Activated naive CD4-positive, alpha-beta T cell treated with anti-CD3 and anti-CD28 coated beads, Interleukin-2, amount 50 U/mL, for 16 hours (primary cell): ENCODE results near the gene TMEM132A.
"Not testable (repeated sequence)": the region's sequence is repeated elsewhere in the genome, so short reads cannot be mapped to it uniquely, and the experiment has no call there.

ENCODE experiments used
- DNase-seq: peaks from one replicate; pipeline ENCODE4 v3.0.0-alpha.2; 2020

TMEM132A gene

GRCh38 chr11:60906132-60906972 is 17.9 kb upstream of the TMEM132A start, which contains the start of gene PRPF19:
TSS of gene PRPF19 (minus strand) at chr11:60906585. CDS start at chr11:60906382, 203 bp downstream.
- DNase-seq: peak; percentile 98

- DNase-seq: no peak
Measured at GRCh38 chr11:60908803-60909202, 15.5 kb upstream of the TMEM132A start.

GRCh38 chr11:60909680-60910280 is 14.5 kb upstream of the TMEM132A start:
- DNase-seq: not testable (repeated sequence)

- no peak for DNase-seq
Measured at GRCh38 chr11:60910281-60910687, 14.0 kb upstream of the TMEM132A start.

GRCh38 chr11:60910711-60911380 is 13.4 kb upstream of the TMEM132A start:
- DNase-seq: no peak

DNA sequence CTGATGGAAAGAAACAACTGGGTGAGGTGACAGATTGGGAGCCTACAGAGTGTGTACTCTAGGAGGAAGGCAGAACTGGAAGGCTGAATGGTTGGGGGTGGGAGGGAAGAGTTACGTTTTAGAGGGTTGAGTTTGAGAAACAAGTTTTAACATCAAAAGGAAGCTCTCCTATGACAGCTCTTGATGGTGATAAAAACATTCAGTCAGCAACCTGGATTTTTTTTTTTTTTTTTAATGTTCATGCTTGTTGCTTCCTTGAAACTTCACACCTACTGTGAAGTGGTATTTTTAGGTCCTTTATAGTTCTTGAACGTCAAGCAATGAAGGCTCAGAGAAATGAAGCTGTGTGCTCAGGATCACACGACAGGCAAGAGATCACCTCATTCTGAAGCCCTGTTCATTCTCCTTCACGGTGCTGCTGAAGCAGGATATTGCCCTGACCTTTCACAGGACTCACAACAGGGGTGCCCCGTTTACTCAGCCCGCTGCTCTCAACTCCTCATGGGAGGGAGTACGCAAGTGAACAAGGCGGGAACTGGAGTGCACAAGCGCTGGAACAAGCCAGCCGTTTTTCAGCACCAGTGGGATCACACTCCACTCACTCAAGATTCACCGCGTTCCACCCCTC is 11.9 kb upstream of the TMEM132A start:
- DNase-seq: no peak

DNA sequence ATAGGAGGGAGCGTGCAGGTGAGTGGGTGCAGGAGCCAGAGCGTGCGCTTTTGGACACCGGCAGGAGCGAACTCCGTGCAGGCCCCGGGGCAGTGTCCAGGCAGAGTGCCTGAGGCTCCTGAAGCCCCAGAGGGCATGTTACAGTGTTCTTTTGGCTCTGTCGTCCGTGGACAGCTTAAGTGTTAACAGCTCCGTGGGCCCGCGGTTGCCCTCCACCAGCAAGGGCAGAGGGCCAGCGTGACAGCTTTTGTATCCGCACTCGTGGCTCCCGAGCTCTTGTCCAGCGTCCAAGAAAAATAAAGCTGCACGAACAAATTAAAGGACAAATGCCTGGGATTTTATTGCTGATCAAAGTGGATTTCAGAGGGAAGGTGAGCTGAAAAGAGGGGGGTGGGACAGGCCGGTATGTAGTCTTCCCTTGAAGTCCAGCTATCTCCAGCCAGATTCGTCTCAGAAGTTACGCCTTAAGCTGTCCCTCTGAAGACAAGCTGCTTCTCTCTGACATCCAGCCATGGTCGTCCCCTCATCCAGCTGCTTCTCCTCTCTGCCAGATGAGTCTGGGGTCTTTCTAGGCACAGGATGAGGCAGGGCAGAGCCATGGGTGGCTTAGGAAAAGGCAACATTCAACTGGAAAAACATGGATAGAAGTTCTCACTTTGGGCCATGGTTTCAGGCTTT is 11.3 kb upstream of the TMEM132A start:
- no peak for DNase-seq

- DNase-seq: peak; percentile 90
Measured at GRCh38 chr11:60913793-60914632, 10.2 kb upstream of the TMEM132A start, which contains the start of gene TMEM109. TSS of gene TMEM109 (plus strand) at chr11:60914158. CDS start at chr11:60919694, 5,536 bp downstream.

GRCh38 chr11:60914633-60915247 is 9.5 kb upstream of the TMEM132A start:
- DNase-seq: peak; percentile 41

DNA sequence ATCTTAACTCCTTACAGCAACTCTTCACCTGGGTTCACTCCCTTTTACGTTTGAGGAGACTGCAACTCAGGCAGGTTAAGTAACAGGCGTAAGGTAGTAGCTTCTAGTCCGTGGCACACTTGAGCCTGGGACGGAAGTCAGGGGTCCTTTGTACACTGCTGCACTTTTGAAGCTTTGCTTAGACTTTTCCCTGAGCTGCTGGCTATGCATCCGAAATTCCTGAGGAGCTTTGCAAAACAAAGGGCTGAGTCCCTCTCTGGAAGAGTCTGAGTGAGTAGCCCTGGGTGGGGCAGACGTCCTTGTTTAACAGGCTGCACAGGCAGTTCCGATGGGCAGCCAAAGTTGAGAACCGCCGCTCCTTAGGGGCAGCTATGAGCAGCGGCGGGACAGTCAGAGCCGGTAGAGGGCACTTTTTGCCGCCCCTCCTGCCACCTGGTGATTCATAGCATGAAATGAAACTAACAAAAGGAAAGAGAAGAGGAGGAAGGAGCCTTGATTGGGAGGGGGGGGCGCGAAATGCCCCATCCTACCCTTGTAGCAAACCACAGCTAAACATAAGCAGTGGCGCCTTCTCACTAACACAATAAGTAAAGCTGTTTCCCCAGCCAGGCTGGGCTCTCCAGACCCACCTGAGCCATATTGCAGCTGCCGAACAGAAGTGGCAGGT is 8.9 kb upstream of the TMEM132A start:
- DNase-seq: peak; percentile 72

DNA sequence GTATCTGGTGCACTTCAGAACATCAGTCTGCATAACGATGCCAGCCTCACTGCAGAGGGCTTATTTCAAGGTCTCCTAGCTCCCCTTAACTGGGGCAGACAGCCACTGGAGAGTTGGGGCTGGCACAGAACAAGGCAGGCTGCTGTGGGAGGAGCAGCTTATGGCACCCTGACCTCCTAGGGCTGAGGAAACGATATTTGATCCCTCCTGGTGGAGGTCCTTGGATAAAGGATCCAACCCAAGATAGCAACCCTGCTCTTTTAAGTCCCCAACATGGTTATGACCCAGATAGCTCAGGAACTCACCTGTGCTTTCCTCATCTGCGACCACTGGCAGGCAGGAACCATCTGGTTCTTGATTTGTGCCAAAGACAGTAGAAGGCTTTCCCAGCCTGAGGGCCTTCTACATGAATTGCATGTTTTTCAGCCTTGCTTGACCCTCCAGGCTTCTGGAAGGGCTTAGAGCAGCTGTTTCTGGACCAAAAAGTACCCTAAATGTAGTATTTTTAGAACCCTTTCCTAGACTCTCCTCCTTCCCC is 7.5 kb upstream of the TMEM132A start:
- DNase-seq: no peak

DNA sequence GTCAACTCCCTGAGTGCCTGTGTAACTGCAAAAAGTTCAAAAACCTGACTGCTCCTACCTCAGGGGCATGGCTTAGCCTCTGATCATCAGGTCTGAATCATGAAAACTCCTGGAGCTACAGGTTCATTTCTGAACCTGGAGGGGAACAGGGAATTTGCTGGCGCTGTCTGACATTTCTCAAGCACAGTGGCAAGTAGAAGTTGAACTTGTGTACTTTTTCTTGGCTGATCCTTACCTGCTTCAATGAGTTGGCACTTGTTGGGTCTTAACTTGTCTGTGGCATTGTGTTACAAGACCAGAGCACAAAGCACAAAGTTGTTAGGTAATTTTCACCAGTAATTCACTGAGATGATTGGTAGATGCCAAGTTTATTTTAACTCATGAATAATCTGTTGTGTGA is 7.0 kb upstream of the TMEM132A start:
- DNase-seq: no peak

DNA sequence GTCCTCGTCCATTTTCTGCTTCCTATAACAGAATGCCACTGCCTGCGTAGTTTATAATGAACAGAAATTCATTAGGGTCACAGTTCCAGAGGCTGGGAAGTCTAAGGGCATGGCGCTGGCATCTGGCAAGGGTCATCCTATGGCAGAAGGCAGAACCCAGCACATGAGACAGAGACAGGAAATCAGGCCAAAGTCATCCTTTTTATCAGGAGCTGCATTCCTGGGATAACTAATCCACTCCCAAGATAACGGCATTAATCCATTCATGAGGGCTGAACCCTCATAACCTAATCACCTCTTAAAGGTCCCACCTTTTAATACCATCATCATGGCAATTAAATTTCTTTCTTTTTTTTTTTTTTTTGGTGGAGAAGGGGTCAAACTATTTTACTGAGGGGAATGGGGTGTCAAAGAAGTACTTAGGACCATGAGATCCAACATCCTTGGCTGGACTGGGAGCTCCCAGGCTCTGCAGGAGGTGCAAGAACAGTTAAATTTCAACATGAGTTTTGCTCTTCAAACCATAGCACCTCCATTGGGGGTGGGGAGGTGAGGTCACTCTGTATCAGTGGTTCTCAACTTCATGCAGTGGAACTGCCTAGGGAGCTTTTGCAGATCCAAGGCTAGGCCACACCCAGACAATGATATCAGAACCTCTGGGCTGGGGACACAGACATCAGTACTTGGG is 5.9 kb upstream of the TMEM132A start:
- no peak for DNase-seq

- DNase-seq: no peak
Measured at GRCh38 chr11:60918939-60919265, 5.4 kb upstream of the TMEM132A start.

- DNase-seq: no peak
Measured at GRCh38 chr11:60919320-60919719, 4.9 kb upstream of the TMEM132A start.

GRCh38 chr11:60919956-60920355 is 4.3 kb upstream of the TMEM132A start:
- DNase-seq: no peak

DNA sequence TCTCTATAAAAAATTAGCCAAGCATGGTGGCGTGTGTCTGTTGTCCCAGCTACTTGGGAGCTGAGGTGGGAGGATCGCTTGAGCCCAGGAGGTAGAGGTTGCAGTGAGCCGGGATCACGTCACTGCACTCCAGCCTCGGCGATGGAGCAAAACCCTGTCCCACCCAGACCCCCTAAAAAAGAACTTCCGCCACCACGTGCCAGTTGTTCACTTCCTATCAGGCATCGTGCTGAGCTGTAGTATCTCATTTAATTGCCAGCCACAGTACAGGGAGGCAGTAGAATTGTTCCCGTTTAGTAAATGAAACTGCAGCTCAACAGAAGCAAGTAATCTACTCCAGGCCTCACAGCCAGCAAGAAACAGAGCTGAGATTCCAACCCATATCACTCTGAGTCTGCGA is 3.0 kb upstream of the TMEM132A start:
- DNase-seq: no peak

DNA sequence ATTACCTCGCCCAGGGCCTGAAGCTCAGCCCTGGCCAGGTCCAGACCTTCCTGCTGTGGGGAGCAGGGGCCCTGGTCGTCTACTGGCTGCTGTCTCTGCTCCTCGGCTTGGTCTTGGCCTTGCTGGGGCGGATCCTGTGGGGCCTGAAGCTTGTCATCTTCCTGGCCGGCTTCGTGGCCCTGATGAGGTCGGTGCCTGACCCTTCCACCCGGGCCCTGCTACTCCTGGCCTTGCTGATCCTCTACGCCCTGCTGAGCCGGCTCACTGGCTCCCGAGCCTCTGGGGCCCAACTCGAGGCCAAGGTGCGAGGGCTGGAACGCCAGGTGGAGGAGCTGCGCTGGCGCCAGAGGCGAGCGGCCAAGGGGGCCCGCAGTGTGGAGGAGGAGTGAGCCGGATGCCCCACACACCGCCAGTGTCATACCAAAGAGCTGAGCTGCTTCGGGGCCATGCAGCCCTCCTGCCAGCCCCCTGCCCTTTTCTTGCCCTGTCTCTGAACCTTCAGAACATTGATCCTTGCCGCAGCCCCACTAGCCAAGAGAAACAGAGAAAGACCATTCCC is 2.4 kb upstream of the TMEM132A start:
- DNase-seq: no peak

DNA sequence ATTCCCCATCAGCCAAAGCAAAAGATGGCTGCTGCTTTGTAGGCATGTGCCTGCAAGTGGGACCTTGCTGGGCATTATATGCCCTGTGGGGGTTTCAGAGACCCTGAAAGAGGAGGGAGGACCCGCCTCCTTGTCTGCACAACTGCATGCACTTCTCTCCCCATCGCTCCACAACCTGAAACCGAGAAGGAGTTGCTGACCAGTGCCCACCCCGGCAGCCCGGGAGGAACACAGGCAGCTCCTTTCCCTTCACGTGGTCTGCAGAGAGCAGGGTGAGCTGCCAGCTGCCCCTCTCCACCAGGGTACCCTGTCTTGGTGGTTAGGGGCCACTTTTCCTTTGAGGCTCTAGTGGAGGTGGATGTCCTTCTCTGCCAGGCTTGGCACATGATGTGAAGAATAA is 1.4 kb upstream of the TMEM132A start:
- no peak for DNase-seq

- no peak for DNase-seq
Measured at GRCh38 chr11:60923326-60923725, 934 bp upstream of the TMEM132A start.
